Muscle layer of colon (tissue), 2 donors: ENCODE results near the gene TBC1D8.

Experiments used
- H3K27ac ChIP-seq: one replicate; pipeline ENCODE4 v1.7.0; 2013; ENCODE audit warnings: low read depth, mild to moderate bottlenecking, low read length, moderate library complexity
- H3K27me3 ChIP-seq, 2 donors: one replicate each; pipeline ENCODE4 v1.7.0; 2013; ENCODE audit warnings: low read length in 2 of 2, mild to moderate bottlenecking in 2 of 2; ENCODE audit not compliant: insufficient read depth in 2 of 2, control insufficient read depth in 1 of 2
- H3K36me3 ChIP-seq: one replicate; pipeline ENCODE4 v1.7.0; 2013; ENCODE audit warnings: mild to moderate bottlenecking, low read length; ENCODE audit not compliant: insufficient read depth
- H3K4me1 ChIP-seq: one replicate; pipeline ENCODE4 v1.7.0; 2013; ENCODE audit warnings: mild to moderate bottlenecking, low read length; ENCODE audit not compliant: insufficient read depth
- H3K4me3 ChIP-seq, 2 donors: one replicate each; pipeline ENCODE4 v1.7.0; 2013; ENCODE audit warnings: low read length in 2 of 2, low read depth in 1 of 2, mild to moderate bottlenecking in 1 of 2, moderate library complexity in 1 of 2
- H3K9ac ChIP-seq: one replicate; pipeline ENCODE4 v1.7.0; 2013; ENCODE audit warnings: low read length
- H3K9me3 ChIP-seq: one replicate; pipeline ENCODE4 v1.7.0; 2013; ENCODE audit warnings: mild to moderate bottlenecking, low read length
- donor health status: abdominal sarcoma.
- donor health status: Adenocarcinoma of cecum.

The TBC1D8 gene

GRCh38 chr2:101106453-101107181 is 44.6 kb downstream of the TBC1D8 start:
- Histone ChIP-seq H3K27ac (no peak overlapping the region), H3K4me1 (peaks cover 27% of the 10 kb centered on the region), H3K4me3 (no peak overlapping the region), H3K27me3 (no peaks in the 10 kb centered on the region), H3K36me3 (no peaks in the 10 kb centered on the region), H3K9me3 (no peaks in the 10 kb centered on the region), H3K9ac (no peak overlapping the region)

GRCh38 chr2:101105654-101106053 is 45.5 kb downstream of the TBC1D8 start:
- no peak overlapping the region for H3K4me3 ChIP-seq
- H3K9me3 ChIP-seq, result no peaks in the 10 kb centered on the region
- H3K27me3 ChIP-seq, result no peaks in the 10 kb centered on the region
- H3K36me3 ChIP-seq, result no peaks in the 10 kb centered on the region
- peaks cover 27% of the 10 kb centered on the region for H3K4me1 ChIP-seq
- H3K27ac ChIP-seq, result no peak overlapping the region
- no peak overlapping the region for H3K9ac ChIP-seq

GRCh38 chr2:101097638-101098037 is 53.5 kb downstream of the TBC1D8 start:
- Histone ChIP-seq H3K9ac (no peak overlapping the region), H3K4me1 (no peaks in the 10 kb centered on the region), H3K27ac (no peak overlapping the region), H3K9me3 (no peaks in the 10 kb centered on the region), H3K27me3 (no peaks in the 10 kb centered on the region), H3K4me3 (no peak overlapping the region), H3K36me3 (no peaks in the 10 kb centered on the region)

- no peaks in the 10 kb centered on the region for H3K9me3 ChIP-seq
- H3K9ac ChIP-seq, result no peak overlapping the region
- no peaks in the 10 kb centered on the region for H3K36me3 ChIP-seq
- H3K27me3 ChIP-seq, result no peaks in the 10 kb centered on the region
- H3K4me3 ChIP-seq, result no peak overlapping the region
- H3K4me1 ChIP-seq, result no peaks in the 10 kb centered on the region
- no peak overlapping the region for H3K27ac ChIP-seq
Observed at GRCh38 chr2:101096619-101097142, 54.5 kb downstream of the TBC1D8 start.

- Histone ChIP-seq H3K4me3 (no peak overlapping the region), H3K27me3 (no peaks in the 10 kb centered on the region), H3K9ac (no peak overlapping the region), H3K4me1 (no peaks in the 10 kb centered on the region), H3K36me3 (no peaks in the 10 kb centered on the region), H3K27ac (no peak overlapping the region), H3K9me3 (no peaks in the 10 kb centered on the region)
Observed at GRCh38 chr2:101094351-101094750, 56.8 kb downstream of the TBC1D8 start.

GRCh38 chr2:101089942-101090799 is 61.0 kb downstream of the TBC1D8 start:
- H3K27ac ChIP-seq, result no peak overlapping the region
- H3K27me3 ChIP-seq, result no peaks in the 10 kb centered on the region
- H3K4me1 ChIP-seq, result no peaks in the 10 kb centered on the region
- no peak overlapping the region for H3K9ac ChIP-seq
- no peak overlapping the region for H3K4me3 ChIP-seq
- H3K9me3 ChIP-seq, result no peaks in the 10 kb centered on the region
- H3K36me3 ChIP-seq, result no peaks in the 10 kb centered on the region

- Histone ChIP-seq H3K9ac (no peak overlapping the region), H3K36me3 (no peaks in the 10 kb centered on the region), H3K27ac (no peak overlapping the region), H3K4me3 (no peak overlapping the region), H3K4me1 (no peaks in the 10 kb centered on the region), H3K27me3 (no peaks in the 10 kb centered on the region), H3K9me3 (no peaks in the 10 kb centered on the region)
Observed at GRCh38 chr2:101089419-101089818, 61.8 kb downstream of the TBC1D8 start.

GRCh38 chr2:101087638-101088037 is 63.5 kb downstream of the TBC1D8 start:
- Histone ChIP-seq H3K9me3 (no peaks in the 10 kb centered on the region), H3K36me3 (no peaks in the 10 kb centered on the region), H3K27me3 (no peaks in the 10 kb centered on the region), H3K27ac (no peak overlapping the region), H3K4me3 (no peak overlapping the region), H3K4me1 (no peaks in the 10 kb centered on the region), H3K9ac (no peak overlapping the region)

- Histone ChIP-seq H3K9me3 (no peaks in the 10 kb centered on the region), H3K27me3 (no peaks in the 10 kb centered on the region), H3K4me1 (no peaks in the 10 kb centered on the region)
Observed at GRCh38 chr2:101083613-101084012, 67.6 kb downstream of the TBC1D8 start.

GRCh38 chr2:101082998-101083397 is 68.2 kb downstream of the TBC1D8 start:
- Histone ChIP-seq H3K4me1 (no peaks in the 10 kb centered on the region), H3K9me3 (no peaks in the 10 kb centered on the region), H3K27me3 (no peaks in the 10 kb centered on the region), H3K9ac (no peak overlapping the region), H3K27ac (no peak overlapping the region), H3K36me3 (no peaks in the 10 kb centered on the region), H3K4me3 (no peak overlapping the region)

More at GRCh38 chr2:101083613-101084012, 67.6 kb downstream of the TBC1D8 start:
- Histone ChIP-seq H3K4me3 (no peak overlapping the region), H3K9ac (no peak overlapping the region), H3K27ac (no peak overlapping the region), H3K36me3 (no peaks in the 10 kb centered on the region)

GRCh38 chr2:101081375-101081907 is 69.7 kb downstream of the TBC1D8 start:
- Histone ChIP-seq H3K4me3 (no peak overlapping the region), H3K9me3 (no peaks in the 10 kb centered on the region), H3K4me1 (no peaks in the 10 kb centered on the region), H3K36me3 (no peaks in the 10 kb centered on the region), H3K27ac (no peak overlapping the region), H3K9ac (no peak overlapping the region), H3K27me3 (no peaks in the 10 kb centered on the region)
